PFSK-1 (cell line): Measurements from ENCODE around the gene S100B.

Source experiments
- FOXP2 ChIP-seq: optimal IDR thresholded peaks from 2 replicates; pipeline ENCODE3; 2011; ENCODE audit warnings: borderline replicate concordance, control low read depth, inconsistent platforms; ENCODE audit not compliant: insufficient read depth; ENCODE audit errors: extremely low read length, extremely low read depth
- POLR2AphosphoS5 ChIP-seq: IDR thresholded peaks from 2 replicates; pipeline ENCODE4 v1.6.1; 2012; ENCODE audit warnings: low read depth, mild to moderate bottlenecking, control low read depth, low read length, moderate library complexity
- REST ChIP-seq, 2 experiments: IDR thresholded peaks; 2 replicates each; pipeline versions ENCODE4 v1.6.1 to v1.8.0; 2011 to 2012; ENCODE audit warnings: low read depth in 2 of 2, low read length in 2 of 2, control low read depth in 1 of 2, inconsistent platforms in 1 of 2, mild to moderate bottlenecking in 1 of 2, moderate library complexity in 1 of 2; ENCODE audit not compliant: insufficient read depth in 1 of 2
- SIN3A ChIP-seq: IDR thresholded peaks from 2 replicates; pipeline ENCODE4 v1.6.1; 2012; ENCODE audit warnings: mild to moderate bottlenecking, low read length, moderate library complexity, borderline replicate concordance; ENCODE audit not compliant: insufficient read depth
- TAF1 ChIP-seq: IDR thresholded peaks from 2 replicates; pipeline ENCODE4 v1.6.1; 2012; ENCODE audit warnings: low read length, control low read depth, borderline replicate concordance; ENCODE audit not compliant: insufficient read depth

The S100B gene

GRCh38 chr21:46557919-46558392, 46.9 kb downstream of the S100B start:
- no peak for TF ChIP-seq SIN3A

- TF ChIP-seq TAF1 = no peak
- no peak for TF ChIP-seq SIN3A
- TF ChIP-seq FOXP2 = no peak
- no peak for TF ChIP-seq REST (IDR thresholded peaks at IDR 0.05; ENCODE audit: insufficient read depth in 1 of 2, low read depth in 2 of 2, low read length in 2 of 2)
- TF ChIP-seq POLR2AphosphoS5 = no peak
Observed at GRCh38 chr21:46557469-46557868, 47.4 kb downstream of the S100B start.

DNA sequence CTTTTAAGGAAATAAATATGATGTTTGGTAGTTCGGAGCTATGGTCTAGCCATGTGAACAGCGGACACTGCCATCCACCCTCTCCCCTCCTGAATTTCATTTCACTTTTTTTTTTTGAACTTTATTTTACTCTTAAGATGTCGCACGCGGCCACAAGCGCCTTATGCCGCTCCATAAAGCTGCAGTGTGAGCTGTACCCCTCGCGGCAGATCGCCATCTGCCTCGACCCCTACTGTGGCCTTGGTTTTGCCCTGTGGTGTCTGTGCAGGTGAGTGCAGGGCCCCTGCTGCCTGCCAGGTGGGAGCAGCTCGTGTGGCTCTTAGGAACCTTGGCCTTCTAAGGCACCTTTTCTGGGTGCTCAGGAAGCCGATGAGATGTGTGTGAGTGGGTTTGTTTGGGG, 48.1 kb downstream of the S100B start:
- TF ChIP-seq REST (IDR thresholded peaks at IDR 0.05; ENCODE audit: insufficient read depth in 1 of 2, low read depth in 2 of 2, low read length in 2 of 2) = no peak
- no peak for TF ChIP-seq SIN3A
- TF ChIP-seq TAF1 = no peak
- no peak for TF ChIP-seq FOXP2
- TF ChIP-seq POLR2AphosphoS5 = no peak

GRCh38 chr21:46555678-46556077, 49.2 kb downstream of the S100B start:
- TF ChIP-seq REST (IDR thresholded peaks at IDR 0.05; ENCODE audit: insufficient read depth in 1 of 2, low read depth in 2 of 2, low read length in 2 of 2) (no peak), FOXP2 (no peak), SIN3A (no peak), TAF1 (no peak), POLR2AphosphoS5 (no peak)

DNA sequence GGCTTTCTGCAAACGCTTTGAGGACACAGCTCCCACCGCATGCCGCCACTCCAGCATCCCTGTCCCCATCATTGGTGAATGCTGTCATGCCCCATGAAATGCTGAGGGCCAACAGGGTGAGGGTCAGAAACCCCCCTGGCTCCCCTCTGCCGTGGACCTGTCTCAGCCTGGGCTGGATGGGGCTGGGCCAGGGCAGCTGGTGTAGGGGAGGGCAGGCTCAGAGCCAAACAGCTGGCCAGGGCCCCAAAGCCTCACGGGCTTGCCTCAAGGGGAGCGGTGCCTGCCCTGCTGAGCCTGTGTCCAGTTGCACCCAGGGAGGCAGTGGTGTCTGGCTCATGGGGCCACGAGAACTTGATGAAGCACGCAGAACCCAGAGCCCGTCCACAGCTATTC, 49.7 kb downstream of the S100B start:
- no peak for TF ChIP-seq REST (IDR thresholded peaks at IDR 0.05; ENCODE audit: insufficient read depth in 1 of 2, low read depth in 2 of 2, low read length in 2 of 2)
- no peak for TF ChIP-seq POLR2AphosphoS5
- no peak for TF ChIP-seq SIN3A
- TF ChIP-seq TAF1 = no peak

DNA sequence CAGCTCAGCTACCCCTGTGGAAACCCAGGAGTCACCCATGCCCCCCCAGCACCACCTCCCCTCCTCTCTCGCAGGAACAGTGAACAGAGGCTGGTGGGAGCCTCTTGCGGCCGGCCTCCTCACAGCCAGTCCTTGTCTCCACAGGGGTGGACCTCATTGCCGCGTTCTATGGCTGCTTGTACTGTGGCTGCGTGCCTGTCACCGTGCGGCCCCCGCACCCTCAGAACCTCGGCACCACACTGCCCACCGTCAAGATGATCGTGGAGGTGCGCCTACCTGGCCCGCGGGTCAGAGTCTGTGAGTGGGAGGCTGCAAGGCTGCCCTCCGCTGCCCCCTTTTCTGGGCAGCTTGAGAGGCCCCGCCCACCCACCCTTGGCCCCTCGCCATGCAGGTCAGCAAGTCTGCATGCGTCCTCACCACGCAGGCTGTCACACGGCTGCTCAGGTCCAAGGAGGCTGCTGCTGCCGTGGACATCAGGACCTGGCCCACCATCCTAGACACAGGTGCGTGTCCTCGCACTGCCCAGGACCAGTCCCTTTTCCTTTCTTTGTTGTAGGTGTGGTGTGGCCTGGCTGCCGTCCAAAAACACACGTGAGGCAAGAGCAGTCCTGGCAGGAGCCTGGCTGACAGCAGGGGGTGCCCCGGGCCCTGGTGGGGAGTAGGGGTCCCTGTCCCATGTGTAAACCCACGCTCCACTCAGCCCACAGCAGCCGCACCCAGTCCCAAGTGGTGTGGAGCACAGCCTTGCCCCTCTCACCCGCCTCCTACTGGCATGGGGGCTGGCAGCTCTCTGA, 50.3 kb downstream of the S100B start:
- TF ChIP-seq SIN3A = no peak
- no peak for TF ChIP-seq REST (IDR thresholded peaks at IDR 0.05; ENCODE audit: insufficient read depth in 1 of 2, low read depth in 2 of 2, low read length in 2 of 2)
- no peak for TF ChIP-seq TAF1
- no peak for TF ChIP-seq POLR2AphosphoS5
- TF ChIP-seq FOXP2 = no peak
